Ureter (tissue), 1 donor: ENCODE results near the gene GNA15. TPM values are rescaled to one million over a fixed set of nuclear protein-coding genes. Genes with fewer than 3 reads are reported as not detected.

Experiments
- DNase-seq: peaks from one replicate; pipeline ENCODE4 v3.0.0-alpha.2; 2020; ENCODE audit warnings: low spot score
- total RNA-seq: library from RNA; stranded (reverse); gene quantifications from one replicate; pipeline ENCODE4 v1.2.4, GENCODE V29; 2023
- donor health status: DM: yes; HTN: yes; CAD: no.

GNA15 gene
- total RNA-seq, 1 donor from 2014 or later = 28.5 TPM

DNA sequence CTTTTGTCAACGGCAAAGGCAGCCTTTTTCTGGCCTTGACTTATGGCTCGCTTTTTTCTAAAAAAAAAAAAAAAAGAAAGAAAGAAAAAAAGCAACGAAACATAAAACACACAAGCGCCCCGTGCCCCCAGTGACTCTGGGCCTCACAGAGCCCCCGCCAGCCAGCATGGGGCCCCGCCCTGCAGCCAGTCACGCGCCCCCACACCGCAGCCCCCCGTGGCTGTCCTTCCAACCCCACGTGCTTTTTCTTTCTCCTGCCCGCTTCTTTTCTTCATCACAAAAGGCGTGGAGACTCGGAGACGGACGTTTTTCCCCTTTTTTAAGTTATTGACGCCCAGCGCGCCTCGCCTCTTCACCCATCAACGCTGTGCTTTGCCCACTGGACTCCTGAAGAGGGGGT is 14.4 kb upstream of the GNA15 start:
- no peak for DNase-seq

DNA sequence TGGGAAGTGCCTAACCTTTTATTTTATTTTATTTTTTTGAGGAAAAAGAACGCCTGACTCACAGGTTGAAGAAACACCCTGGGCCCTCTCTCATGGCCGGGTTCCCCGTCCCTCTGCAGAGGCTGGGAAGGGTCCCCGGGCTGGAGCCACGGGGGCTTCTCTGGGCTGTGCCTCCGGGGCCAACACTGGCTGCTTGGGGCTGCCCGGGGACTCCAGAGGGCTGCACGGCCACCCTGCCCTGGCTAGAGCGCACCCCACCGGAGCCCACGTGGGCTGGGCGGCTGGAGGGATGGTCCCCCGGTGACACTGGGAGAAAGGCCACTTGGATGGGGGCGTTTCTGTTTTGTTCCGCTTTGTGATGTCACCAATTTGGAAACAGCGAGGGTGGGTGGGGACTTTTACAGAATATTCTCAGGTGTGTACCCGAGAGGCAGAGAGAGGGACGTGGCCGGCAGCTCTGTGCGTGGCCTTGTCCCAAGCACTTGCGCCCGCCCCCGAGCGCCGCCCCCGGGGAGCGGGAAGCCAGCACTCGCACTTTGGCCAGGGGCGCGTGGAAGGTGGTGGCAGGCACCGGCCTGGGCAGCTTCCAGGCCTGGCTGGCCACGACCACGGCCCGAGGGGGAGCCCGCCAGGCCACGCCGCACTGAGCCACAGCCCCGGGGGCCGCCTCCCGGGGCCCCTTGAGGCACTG is 13.9 kb upstream of the GNA15 start:
- no peak for DNase-seq

DNA sequence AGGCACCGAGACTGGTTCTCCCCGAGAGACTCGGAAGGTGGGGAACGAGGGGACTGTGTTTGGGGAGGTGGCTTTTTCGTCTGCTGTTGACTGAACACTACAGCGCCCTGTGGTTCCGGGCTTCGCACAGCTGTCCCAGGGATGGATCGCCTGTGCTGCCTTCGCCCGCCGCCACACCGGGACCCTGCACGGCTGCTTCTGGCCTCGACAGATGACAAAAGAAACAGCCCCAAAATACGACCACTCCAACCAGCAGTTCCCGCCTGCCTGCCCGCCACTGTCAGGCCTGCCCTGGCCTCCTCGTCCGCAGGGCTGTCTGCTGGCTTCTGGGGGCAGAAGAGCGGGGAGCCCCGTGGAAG is 13.3 kb upstream of the GNA15 start:
- no peak for DNase-seq

DNA sequence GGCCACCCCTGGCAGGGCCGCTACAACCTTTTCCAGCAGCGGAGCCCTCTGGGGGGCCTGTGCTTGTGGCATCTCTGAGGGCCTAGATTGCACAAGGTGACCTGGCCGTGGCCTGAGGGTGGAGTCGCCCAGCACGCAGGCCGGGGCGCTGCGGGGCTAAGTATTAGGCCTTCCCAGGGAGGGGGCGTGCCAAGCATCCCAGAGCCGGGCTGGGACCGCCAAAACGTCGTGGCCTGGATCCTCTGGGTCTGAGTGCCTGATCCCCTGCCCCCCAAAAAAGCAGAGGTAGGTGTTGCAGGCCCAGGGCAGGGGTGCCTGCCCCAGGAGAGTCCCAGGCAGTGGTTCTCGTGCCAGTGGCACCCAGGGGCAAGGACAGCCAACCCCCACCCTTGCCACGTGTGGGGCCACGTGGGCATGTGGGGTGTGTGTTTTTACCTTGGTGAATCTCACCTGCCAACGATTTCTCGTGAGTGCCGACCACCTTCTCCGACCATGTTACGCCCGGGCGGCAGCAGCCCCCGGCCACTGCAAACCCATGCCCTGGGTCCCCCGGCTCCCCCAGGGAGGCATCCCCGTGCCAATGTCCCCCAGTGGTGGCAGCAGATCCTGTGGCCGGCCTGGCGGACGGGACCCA is 12.6 kb upstream of the GNA15 start:
- no peak for DNase-seq

DNA sequence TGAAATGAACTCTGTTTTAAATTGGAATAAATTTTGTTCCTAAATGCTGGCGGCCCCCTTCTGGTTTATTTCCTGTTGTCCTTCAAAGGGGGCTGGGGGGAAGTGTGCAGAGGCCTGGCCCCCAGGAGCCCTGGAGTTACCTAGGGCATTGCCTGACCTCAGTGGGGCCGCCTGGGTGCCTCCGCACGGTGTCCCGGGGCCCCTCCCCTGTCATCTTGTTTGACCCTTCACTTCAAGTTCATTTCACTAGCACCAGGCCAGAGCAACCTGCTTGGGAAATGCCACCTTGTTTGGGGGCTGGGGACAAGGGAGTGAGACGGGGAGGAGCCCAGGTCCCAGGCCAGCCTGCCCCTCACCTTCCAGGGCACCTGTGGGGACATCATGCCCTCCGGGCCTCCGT is 11.9 kb upstream of the GNA15 start:
- no peak for DNase-seq

DNA sequence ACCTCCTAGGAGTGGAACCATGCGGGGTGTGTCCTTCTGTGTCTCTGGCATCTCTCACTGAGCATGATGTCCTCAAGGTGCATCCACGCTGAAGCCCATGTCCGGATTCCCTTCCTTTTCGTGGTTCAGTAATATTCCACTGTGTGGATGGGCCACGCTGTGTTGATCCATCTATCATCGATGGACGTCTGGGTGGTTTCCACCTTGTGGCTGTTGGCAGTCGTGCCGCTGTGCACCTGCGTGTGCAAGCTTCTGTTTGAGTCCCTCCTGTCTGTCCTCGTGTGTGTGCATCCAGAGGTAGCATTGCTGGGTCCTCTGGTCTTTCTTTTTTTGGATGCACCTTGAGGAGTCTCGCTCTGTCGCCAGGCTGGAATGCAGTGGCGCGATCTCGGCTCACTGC is 11.2 kb upstream of the GNA15 start:
- DNase-seq = no peak

DNA sequence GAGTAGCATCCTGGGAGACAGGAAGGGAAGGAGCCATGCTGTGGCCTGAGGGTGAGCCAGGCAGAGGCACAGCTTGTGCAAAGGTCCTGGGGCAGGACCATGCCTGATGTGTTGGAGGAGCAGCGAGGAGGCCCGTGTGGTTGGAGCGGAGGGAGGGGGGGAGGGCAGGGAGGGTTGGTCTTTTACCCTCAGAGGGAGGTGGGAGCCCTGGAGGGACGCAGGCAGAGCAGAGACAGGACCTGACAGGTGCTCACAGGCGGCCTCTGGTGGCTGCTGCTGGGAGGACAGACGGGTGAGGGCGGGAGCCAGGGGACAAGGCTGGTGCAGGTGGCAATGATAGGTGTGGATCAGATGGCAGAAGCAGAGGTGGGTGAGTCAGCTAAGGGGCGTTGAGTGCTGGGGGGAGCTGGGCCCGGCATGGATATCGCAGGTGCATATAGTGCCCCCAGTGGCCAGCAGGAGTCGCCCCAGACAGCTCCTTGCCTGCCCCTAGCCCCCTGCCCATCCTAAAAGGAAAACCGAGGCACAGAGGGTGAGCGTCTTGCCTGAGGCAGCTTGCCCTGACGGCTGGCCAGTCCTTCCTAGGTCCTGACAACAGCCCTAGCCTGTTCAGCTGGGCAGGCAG is 9.8 kb upstream of the GNA15 start:
- no peak for DNase-seq

DNA sequence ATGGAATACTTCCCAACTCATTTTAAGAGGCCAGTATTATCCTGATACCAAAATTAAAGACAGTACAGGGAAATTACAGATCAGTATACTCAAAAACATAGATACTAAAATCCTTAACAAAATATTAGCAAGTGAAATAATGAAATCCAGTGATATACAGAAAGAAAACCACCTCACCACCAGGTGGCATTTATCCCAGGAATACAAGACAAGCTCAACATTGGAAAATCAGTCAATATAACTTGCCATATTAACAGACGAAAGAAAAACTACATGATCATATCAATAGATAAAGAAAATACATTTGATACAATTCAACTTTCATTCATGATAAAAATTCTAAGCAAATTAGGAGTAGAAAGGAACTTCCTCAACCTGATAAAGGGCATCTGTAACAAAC is 6.7 kb upstream of the GNA15 start:
- no peak for DNase-seq

DNA sequence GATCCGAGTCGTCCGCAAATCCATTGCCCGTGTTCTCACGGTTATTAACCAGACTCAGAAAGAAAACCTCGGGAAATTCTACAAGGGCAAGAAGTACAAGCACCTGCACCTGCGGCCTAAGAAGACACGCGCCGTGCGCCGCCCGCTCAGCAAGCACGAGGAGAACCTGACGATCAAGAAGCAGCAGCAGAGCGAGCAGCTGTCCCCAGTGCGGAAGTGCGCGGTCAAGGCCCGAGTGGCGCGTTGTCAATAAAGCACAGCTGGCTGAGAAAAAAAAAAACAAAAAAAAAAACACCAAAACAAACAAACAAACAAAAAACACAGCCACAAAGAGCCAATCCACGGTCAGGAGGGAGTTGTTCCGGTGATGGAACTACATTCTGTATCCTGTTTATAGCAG is 4.7 kb upstream of the GNA15 start:
- DNase-seq = no peak

DNA sequence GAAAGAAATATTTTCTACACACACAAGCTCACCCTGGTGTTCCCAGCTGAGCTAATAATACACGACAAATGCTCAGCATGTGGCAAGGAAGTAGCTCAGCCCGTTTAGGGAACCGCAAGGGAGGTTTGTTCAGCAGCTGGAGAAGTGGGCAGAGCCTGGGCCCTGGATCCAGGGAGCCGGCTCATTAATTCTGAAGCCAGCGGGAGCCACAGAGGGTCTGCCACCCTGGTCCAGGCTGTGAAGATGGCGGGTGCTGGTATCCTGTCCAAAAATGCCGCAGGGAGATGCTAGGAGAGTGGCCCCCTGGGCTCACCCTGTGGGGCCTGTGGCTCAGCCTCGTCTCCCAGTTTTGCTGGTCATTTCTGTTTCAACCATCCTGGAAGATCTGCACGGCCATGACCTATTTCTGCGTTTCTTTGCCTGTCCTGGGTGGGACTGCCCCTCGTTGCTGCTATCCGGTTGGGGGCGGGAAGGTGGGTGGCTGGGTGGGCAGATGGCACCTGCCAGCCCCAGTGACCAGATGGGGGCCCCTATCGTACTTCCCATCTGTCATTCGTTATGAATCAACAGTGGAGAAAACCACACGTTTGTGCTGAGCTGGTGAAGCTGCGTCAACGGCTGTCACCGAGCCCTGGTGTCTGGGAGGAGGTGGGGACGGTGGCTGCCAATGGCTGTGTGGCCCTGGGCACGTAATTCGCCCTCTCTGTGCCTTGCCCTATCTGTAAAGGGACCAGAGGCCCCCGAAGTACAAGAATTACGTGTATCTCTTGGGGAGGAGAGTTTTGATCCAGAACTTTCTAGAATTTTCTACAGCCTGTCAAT is 2.7 kb upstream of the GNA15 start:
- DNase-seq = no peak

DNA sequence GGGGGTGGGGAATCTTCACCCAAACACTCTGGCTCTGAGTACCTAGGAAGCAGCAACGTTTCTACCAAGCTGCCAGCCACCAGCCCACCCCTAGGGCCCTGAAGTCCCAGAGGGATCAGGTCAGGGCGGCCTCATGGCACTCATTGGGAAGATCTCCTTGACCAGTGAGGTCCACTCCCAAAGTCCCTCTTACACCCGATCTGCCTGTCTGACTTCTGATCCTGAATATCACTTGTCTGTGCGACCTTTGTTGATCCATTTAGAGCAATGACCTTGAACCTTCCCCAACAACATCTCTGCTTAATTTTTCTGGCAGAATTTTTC is 2.1 kb upstream of the GNA15 start:
- no peak for DNase-seq

DNA sequence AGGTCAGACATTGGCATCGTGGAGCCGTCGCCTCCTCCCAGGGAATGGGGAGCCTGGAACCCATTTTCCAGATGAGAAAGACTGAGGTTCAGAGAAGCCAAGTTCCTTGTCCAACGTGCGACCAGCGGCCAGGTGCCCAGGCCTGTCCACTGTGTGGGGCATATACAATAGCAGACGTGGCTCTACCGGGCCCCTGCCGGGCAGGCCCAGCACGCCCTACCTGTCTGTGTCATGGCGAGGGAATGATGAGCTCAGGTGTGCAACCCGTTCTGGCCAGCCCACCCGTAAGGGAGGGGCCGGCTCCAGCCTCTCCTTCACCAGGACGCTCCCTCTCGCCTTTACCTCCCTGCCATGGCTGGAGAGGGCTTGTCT is 837 bp downstream of the GNA15 start:
- no peak for DNase-seq

DNA sequence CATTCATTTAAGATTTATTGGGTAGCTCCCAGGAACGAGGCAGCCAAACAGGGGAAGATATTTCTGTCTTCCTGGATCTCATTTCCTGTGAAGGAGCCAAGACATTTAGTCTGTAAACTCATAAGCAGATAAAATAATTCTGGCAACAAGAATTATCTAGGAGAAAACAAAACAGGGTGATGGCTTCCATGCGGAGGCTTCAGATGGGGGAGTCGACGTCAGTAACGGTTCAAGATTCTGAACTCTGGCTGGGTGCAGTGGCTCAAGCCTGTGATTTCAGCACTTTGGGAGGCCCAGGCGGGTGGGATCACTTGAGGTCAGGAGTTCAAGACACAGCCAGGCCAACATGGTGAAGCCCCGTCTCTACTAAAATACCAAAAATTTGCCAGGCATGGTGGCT is 1.3 kb downstream of the GNA15 start:
- DNase-seq = no peak

DNA sequence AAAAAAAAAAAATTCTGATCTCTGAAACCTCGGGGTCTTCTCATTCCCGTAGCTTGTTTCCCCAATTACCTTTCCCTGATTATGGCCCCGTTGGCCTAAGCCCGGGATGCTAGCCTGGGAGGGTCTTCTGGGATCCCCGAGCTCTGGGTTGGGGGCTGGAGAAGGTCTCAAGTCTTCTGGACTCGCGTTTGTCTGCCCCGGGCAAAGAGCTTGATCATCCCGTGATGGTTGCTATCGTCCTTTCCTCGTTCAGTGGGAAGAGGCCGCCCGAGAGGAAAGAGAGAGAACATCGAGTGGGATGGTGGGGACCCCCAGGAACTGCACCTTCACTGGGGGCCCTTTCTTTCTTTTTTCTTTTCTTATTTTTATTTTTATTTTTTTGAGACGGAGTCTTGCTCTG is 2.4 kb downstream of the GNA15 start:
- DNase-seq = no peak

DNA sequence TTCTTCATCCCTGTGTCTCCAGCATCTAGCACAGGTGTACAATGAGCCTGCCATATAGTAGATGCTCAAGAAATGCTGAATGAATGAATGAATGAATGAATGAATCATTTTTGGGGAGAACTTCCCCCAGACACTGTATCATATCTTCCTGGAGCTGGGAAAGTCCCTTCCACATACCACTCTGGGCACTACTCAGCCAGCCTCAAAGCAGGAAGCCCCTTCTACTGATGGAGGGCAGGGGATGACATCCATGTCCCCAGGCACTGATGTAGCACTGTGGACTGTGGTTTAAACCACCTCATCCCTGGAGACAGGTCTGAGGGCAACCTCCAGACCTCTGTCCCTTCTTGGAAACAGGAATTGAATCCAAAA is 4.8 kb downstream of the GNA15 start:
- DNase-seq = no peak

DNA sequence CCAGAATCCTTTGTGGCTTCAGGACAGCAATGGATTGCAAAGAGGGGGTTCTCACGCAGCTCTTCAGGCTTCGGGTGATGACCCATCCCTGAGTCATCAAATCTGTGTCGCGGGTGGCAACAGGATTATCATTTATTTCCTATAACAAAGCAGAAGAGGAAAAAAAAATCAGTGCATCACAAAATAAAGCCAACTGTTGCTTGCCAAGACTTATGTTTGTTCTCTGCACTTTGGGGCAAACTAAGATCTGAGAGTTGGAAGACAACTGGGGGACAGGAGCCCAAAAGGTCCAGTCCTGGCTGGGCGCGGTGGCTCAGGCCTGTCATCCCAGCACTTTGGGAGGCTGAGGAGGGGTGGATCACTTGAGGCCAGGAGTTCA is 6.4 kb downstream of the GNA15 start:
- DNase-seq = no peak

DNA sequence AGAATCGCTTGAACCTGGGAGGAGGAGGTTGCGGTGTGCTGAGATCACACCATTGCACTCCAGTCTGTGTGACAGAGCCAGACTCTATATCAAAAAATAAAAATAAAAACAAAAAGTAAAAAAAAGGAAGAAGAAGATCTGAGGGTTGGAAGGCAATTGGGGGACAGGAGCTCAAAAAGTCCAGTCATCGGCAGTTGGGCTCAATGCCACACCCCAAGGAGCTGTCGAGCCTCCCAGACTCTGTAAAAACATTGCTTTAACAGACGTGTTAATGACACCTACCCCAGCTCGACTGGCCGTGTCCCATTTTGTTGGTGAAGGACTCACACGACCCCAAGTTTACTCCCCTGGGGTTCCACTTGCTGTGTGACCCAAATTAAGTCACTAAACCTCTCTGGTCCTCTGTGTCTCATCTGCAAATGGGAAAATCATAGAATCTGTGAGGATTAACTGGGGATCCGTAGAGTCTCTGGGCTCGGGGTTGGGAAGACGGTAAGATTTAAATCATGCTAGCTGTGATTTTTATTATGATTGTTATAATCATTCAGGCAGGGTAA is 7.0 kb downstream of the GNA15 start:
- no peak for DNase-seq

DNA sequence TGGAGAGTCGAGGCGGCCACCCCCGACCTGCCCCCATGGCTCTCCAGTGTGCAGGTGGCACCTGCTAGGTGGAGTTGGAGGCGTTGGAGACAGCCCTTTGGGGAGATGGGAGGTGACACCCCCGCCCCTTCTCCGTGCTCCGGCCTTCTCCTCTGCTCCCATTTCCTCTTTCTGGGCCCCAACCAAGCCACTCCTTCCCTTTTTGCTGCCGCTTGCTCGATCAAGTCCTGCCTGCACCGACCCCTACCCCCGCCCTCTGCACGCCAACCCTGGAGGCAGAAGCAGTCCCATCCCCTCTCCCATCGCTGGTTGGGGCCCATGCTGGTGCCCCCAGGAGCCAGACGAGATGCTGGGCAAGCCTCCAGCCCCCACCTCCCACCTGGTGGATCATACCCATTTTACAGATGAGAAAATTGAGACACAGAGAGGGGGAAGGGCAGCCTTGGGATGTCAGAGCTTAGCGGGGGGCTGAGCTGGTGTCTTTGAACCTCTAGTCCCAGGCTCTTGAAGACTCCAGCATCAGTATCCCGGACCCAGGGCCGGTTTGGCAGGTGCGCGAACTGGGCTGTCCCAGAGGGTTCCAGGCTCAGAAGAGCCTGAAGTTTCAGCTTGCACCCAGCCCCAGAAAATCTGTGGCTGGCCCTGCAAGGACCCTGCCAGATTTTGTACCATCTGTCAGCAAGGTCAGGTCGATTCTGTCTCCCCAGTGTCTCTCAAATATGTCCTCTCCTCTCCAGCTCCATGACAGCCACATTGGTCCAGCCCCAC is 10.3 kb downstream of the GNA15 start:
- DNase-seq = no peak

DNA sequence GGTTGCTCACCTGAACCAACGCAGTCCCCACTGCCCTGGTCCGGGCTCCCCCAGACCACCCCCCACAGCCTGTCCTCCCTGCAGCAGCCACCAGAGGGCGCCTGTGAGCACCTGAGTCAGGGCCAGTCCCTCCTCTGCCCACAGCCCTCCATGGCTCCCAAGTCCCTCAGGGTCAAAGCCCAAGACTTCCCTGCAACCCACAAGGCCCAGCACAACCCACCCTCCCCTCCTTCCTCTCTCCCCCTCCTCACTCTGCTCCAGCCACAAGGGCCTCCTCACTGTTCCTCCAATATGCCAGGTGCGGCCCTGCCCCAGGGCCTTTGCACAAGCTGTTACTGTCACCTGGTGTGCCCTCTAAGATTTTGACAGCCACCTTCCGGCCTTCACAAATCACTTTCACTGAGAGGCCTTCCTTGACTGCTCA is 10.9 kb downstream of the GNA15 start:
- DNase-seq = no peak

DNA sequence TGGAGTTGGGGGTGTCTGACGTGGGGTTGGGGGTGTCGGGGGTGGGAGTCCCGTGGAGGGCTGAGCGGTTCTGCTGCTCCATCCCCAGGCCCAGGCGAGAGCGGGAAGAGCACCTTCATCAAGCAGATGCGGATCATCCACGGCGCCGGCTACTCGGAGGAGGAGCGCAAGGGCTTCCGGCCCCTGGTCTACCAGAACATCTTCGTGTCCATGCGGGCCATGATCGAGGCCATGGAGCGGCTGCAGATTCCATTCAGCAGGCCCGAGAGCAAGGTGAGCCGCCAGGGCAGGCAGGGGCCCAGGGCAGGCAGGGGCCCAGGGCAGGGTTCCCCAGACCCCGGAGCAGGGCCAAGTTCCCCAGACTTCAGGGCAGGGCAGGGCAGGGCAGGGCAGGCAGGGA is 12.7 kb downstream of the GNA15 start:
- DNase-seq = no peak

DNA sequence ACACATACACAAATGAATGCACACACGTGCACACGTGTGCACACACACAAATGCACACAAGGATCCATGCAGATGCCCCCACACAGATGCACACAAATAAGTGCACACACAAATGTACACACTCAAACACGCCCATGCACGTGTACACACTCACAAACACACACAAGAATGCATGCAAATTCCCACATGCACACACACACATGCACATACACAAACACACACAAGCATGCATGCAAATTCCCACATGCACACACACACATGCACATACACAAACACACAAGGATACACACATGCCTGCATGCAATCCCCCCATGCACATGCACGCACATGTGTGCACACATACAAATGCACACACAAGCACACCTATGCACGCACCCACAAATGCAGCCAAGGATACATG is 13.3 kb downstream of the GNA15 start:
- DNase-seq = no peak
